Keratinocyte (primary cell): ENCODE data around the gene TCEAL2. TPM values are rescaled to one million over a fixed set of nuclear protein-coding genes. Genes with fewer than 3 reads are reported as not detected.

Experiments
- DNase-seq: peaks from one replicate; pipeline ENCODE4 v3.0.0-alpha.2; 2011; ENCODE audit warnings: low read depth, missing footprints, low spot score
- FAIRE-seq: peaks from 2 replicates; lab custom pipeline; 2011; peaks lifted over from hg19 to GRCh38; lab: Jason Lieb, UNC
- H2AFZ ChIP-seq: 2 replicates; pipeline ENCODE4 v1.6.0; 2012; ENCODE audit warnings: low read length, control low read depth, inconsistent platforms; ENCODE audit not compliant: control insufficient read depth
- H3K27ac ChIP-seq: 2 replicates; pipeline ENCODE4 v1.5.1; 2011; ENCODE audit warnings: low read length; ENCODE audit not compliant: control insufficient read depth, insufficient read depth
- H3K27me3 ChIP-seq: 3 replicates; pipeline ENCODE4 v1.6.0; 2011; ENCODE audit warnings: low read length; ENCODE audit not compliant: control insufficient read depth, insufficient read depth; ENCODE audit errors: extremely low read depth
- H3K36me3 ChIP-seq, 2 experiments: 2 replicates in 1 of 2; 3 replicates in 1 of 2; pipeline ENCODE4 v1.5.1; 2011; ENCODE audit warnings: low read length in 2 of 2, mild to moderate bottlenecking in 1 of 2; ENCODE audit not compliant: control insufficient read depth in 2 of 2, insufficient read depth in 2 of 2; ENCODE audit errors: extremely low read depth in 1 of 2
- H3K4me1 ChIP-seq: 3 replicates; pipeline ENCODE4 v1.5.1; 2011; ENCODE audit warnings: low read length; ENCODE audit not compliant: control insufficient read depth, insufficient read depth; ENCODE audit errors: extremely low read depth
- H3K4me2 ChIP-seq: 3 replicates; pipeline ENCODE4 v1.6.0; 2011; ENCODE audit warnings: low read depth, low read length; ENCODE audit not compliant: control insufficient read depth, insufficient read depth; ENCODE audit errors: extremely low read depth
- H3K4me3 ChIP-seq, 3 experiments: fragments of 200-600 bp in 1 of 3; sonication (generic) in 1 of 3; 2 replicates in 2 of 3; 3 replicates in 1 of 3; pipeline ENCODE4 v1.5.1; 2011 to 2016; ENCODE audit warnings: low read length in 3 of 3, mild to moderate bottlenecking in 3 of 3, control low read depth in 2 of 3, inconsistent platforms in 1 of 3, low read depth in 1 of 3, mixed read lengths in 1 of 3, mixed run types in 1 of 3, moderate library complexity in 1 of 3; ENCODE audit not compliant: control insufficient read depth in 2 of 3, insufficient read depth in 2 of 3; ENCODE audit errors: extremely low read depth in 1 of 3
- H3K79me2 ChIP-seq: 2 replicates; pipeline ENCODE4 v1.6.0; 2012; ENCODE audit warnings: low read length; ENCODE audit not compliant: control insufficient read depth, insufficient read depth
- H3K9ac ChIP-seq: 3 replicates; pipeline ENCODE4 v1.6.0; 2011; ENCODE audit warnings: low read length; ENCODE audit not compliant: control insufficient read depth, insufficient read depth; ENCODE audit errors: extremely low read depth
- H3K9me1 ChIP-seq: 3 replicates; pipeline ENCODE4 v1.6.0; 2011; ENCODE audit warnings: low read length; ENCODE audit not compliant: control insufficient read depth, insufficient read depth; ENCODE audit errors: extremely low read depth
- H3K9me3 ChIP-seq: 2 replicates; pipeline ENCODE4 v1.5.1; 2012; ENCODE audit warnings: low read depth, low read length; ENCODE audit not compliant: control insufficient read depth
- H4K20me1 ChIP-seq: 3 replicates; pipeline ENCODE4 v1.6.0; 2011; ENCODE audit warnings: low read length; ENCODE audit not compliant: control insufficient read depth, insufficient read depth; ENCODE audit errors: extremely low read depth
- CTCF ChIP-seq, 3 experiments: IDR thresholded peaks in 1 of 3; conservative IDR thresholded peaks in 1 of 3; optimal IDR thresholded peaks in 1 of 3; 2 replicates in 2 of 3; 3 replicates in 1 of 3; pipeline versions ENCODE3 to v1.5.1; 2011; ENCODE audit warnings: low read length in 3 of 3, mild to moderate bottlenecking in 3 of 3, moderate library complexity in 2 of 3, control low read depth in 1 of 3, inconsistent platforms in 1 of 3; ENCODE audit not compliant: insufficient read depth in 2 of 3; ENCODE audit errors: extremely low read depth in 1 of 3
- EZH2 ChIP-seq: IDR thresholded peaks from one replicate; pipeline ENCODE4 v1.6.1; 2012; ENCODE audit warnings: inconsistent platforms, mild to moderate bottlenecking, low read length, moderate library complexity
- dilution Hi-C: fragments of 300-500 bp; cut with MboI; formaldehyde crosslinking; loops from one replicate; pipeline ENCODE4 v1.7.0; 2020; ENCODE audit warnings: low sequenced_read_pairs; ENCODE audit not compliant: extremely low pct_ligation_motif_present
- polyA plus RNA-seq, 5 experiments: library from polyadenylated mRNA; depleted of rRNA in 3 of 5; stranded (reverse) in 3 of 5; stranded (forward) in 1 of 5; unstranded in 1 of 5; fragments of >200 nt; gene quantifications; 1 replicate in 1 of 5; 2 replicates in 3 of 5; 3 replicates in 1 of 5; pipeline versions ENCODE4 v1.2.1 to v1.2.3, GENCODE V29; 2011 to 2012; ENCODE audit warnings: missing spikeins in 2 of 5, low read depth in 1 of 5, low replicate concordance in 1 of 5

Gene TCEAL2
- polyA plus RNA-seq, 1 donor (not counting 4 experiments of a cell fraction or from before 2014, with no cell fraction given), result not detected

DNA sequence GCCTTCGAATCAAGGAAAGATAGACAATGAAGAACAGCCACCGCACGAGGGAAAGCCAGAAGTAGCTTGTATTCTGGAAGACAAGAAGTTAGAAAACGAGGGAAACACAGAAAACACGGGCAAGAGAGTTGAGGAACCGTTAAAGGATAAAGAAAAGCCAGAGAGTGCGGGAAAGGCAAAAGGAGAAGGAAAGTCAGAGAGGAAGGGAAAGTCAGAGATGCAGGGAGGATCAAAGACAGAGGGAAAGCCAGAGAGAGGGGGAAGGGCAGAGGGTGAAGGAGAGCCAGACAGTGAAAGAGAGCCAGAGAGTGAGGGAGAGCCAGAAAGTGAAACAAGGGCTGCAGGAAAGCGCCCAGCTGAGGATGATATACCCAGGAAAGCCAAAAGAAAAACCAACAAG, 1.4 kb downstream of the TCEAL2 start:
- Histone ChIP-seq H3K79me2 (no peaks in the 10 kb centered on the region), H3K27me3 (peaks cover 11% of the 10 kb centered on the region), H3K4me2 (no peak overlapping the region), H3K27ac (no peak overlapping the region), H4K20me1 (no peaks in the 10 kb centered on the region), H3K9me3 (no peaks in the 10 kb centered on the region), H3K4me3 (no peak overlapping the region), H3K9ac (no peak overlapping the region), H3K36me3 (no peaks in the 10 kb centered on the region), H3K9me1 (no peaks in the 10 kb centered on the region), H3K4me1 (no peaks in the 10 kb centered on the region), H2AFZ (no peak overlapping the region)
- dilution Hi-C loops, result no loop called here
- DNase-seq (no peak), FAIRE-seq (no peak)
- no peak for TF ChIP-seq CTCF (optimal IDR thresholded peaks at IDR 0.05 in 1 of 3, IDR thresholded peaks at IDR 0.05 in 1 of 3, conservative IDR thresholded peaks at IDR 0.05 in 1 of 3; ENCODE audit: extremely low read depth in 1 of 3, insufficient read depth in 2 of 3, low read length in 3 of 3)
- no peak for TF ChIP-seq EZH2

GRCh38 chrX:102129473-102129872, 4.0 kb downstream of the TCEAL2 start:
- no peak overlapping the region for H3K27ac ChIP-seq
- H3K9me3 ChIP-seq, result no peaks in the 10 kb centered on the region
- H3K4me2 ChIP-seq, result no peak overlapping the region
- no peak for TF ChIP-seq EZH2
- peak in 2 of 3 experiments; percentile 14 to 36 for TF ChIP-seq CTCF (optimal IDR thresholded peaks at IDR 0.05 in 1 of 3, IDR thresholded peaks at IDR 0.05 in 1 of 3, conservative IDR thresholded peaks at IDR 0.05 in 1 of 3; ENCODE audit: extremely low read depth in 1 of 3, insufficient read depth in 2 of 3, low read length in 3 of 3)
- no peaks in the 10 kb centered on the region for H4K20me1 ChIP-seq
- FAIRE-seq (no peak), DNase-seq (no peak)
- H3K9me1 ChIP-seq, result no peaks in the 10 kb centered on the region
- H3K79me2 ChIP-seq, result no peaks in the 10 kb centered on the region
- H3K9ac ChIP-seq, result no peak overlapping the region
- no peaks in the 10 kb centered on the region for H3K4me1 ChIP-seq
- H3K4me3 ChIP-seq, result no peak overlapping the region
- H2AFZ ChIP-seq, result no peak overlapping the region
- no peaks in the 10 kb centered on the region for H3K36me3 ChIP-seq
- H3K27me3 ChIP-seq, result peaks cover 11% of the 10 kb centered on the region
- dilution Hi-C loops, result no loop called here
